SW480 (cell line): ENCODE data around the gene OR2AG1.
A peak's percentile ranks its signal among the peaks of the same experiment; 100 is the strongest.
"Not testable (repeated sequence)": the region's sequence is repeated elsewhere in the genome, so short reads cannot be mapped to it uniquely, and the experiment has no call there.

ENCODE experiments used
- DNase-seq: peaks from one replicate; pipeline ENCODE4 v3.0.0-alpha.2; 2016; ENCODE audit warnings: low spot score

The OR2AG1 gene

DNA sequence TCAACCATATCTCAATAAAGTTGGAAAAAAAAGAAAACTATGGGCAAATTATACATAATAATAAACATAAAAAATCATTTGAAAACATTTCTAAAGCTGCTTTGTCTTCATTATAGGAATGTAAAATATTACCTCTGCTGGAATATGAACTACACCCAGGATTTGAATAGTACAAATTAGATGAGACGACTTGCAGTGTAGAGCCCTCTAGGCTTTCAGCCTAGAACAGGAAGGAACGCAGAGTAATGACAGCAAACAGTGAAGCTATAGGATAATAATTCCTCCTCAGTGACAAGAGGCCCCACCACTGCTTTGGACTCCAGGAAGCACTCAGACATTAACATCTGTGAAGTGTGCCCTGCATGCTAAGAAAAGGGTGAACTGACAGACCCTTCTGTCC, 7.7 kb downstream of the OR2AG1 start:
- no peak for DNase-seq

DNA sequence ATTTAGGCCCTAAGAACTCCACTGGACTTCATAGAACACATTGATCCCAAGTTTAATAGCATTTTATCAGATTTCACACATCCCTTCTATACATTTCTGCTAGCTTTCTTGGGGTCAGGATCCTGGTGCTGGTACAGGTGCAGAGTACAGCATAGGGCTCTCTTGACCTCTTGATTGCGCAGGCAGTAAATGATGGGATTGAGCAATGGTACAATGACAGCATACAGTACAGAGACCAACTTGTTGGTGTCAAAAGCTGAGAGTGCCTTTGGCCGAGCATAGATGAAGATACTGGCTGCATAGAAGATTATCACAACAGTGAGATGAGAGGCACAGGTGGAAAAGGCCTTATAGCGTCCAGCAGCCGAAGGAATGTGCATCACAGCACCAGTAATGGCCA, 11.8 kb downstream of the OR2AG1 start:
- DNase-seq: no peak

DNA sequence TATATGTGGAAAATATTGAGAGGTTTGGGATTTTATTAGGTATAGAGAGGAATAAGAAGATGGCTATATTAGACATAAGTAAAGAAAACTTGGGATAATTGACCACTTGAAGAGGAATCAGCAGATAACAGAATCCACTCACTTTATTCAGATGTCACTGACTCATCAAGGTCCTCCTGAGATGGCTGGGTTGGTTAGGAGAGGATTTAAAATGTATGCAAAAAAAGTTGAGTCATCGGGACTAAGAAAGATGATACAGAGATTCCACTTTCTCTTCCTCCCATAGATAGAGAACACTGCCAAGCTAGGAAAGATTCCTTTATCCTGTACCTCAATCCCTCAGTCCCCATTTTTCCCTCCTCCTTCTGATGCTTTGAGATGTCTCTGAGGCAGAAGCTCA, 16.6 kb downstream of the OR2AG1 start, which contains the start of gene OR6A2:
Gene OR6A2, minus strand, starts transcription at position 288 of the 400 bp plus-strand sequence. CDS start 3,981 bp downstream, outside the sequence.
- DNase-seq: no peak

DNA sequence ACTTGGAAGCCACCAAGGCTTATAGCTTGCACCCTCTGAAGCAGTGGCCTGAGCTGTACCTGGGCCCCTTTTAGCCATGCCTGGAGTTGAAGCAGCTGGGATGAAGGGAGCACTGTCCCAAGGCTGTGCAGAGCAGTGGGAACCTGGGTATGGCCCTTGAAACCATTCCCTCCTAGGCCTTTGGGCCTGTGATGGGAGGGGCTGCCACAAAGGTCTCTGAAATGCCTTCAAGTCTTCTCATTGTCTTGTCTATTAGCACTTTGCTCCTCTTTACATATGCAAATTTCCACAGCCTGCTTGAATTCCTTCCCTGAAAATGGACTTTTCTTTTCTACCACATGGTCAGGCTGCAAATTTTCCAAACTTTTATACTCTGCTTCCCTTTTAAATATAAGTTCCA, 18.3 kb downstream of the OR2AG1 start:
- not testable (repeated sequence) for DNase-seq

DNA sequence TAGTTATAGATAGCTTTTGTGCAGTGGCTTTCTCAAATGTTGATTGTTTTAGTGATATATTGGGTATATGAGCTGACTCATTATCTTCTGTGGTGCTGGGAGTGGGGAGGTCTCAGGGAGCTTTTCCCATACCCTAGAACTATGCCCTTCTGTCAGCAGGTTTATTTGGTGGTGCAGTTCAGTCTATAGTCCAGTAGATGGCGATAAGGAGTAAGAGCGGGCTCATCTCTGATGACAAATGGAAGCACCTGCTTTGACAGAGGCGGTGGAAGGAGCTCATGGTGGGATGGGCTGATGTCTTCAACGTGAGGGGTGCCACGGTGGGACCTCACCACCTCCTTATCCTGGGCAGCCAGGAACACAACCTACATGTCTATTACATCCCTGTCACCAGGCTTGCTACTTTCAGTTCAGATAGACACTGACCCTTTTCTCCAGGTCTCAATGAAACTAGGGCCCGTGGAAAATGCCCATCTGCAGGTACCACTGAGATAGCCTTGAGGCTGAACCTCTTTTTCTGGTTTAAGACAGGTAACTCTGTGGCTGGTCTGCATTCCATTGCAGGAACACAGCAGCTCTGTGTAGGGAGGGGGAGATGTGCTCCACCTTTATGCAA, 29.7 kb downstream of the OR2AG1 start:
- DNase-seq: peak; percentile 62

DNA sequence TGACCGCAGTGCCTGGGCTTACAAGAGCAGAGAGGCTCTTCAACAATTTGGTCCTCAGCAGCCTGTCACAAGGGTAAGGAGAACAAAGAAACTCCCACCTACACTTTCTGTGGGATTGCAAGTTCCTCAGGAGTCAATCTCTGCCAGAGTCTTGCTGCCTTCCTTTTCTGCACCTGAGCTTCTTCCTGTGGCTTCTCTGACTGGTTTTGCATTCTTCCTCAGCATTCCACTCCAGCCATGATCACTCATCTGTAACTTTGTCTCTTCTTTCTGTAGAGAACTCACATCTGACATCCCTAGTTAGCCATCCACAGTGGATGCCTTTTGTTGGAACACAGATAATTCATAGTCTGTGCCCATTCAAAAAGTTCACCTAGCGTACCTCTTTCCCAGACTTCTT, 30.8 kb downstream of the OR2AG1 start:
- no peak for DNase-seq

DNA sequence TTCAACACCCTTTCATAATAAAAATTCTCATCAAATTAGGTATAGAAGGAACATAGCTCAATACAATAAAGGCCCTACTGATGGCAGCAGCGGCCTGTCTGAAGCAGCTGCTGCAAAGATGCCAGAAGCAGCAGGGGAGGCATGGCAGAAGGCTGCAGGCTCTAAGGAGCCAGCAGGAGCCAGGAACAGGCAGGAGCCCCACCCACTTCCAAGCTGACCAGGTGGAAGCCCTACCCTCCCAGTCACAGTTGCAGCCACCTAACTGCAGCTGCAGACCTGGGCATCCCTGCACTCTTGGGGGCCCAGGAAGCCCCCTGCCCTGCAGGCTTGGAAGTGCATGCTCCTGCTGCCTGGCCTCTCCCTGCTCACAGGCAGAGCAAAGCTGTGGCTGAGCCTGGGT, 34.9 kb downstream of the OR2AG1 start:
- no peak for DNase-seq

DNA sequence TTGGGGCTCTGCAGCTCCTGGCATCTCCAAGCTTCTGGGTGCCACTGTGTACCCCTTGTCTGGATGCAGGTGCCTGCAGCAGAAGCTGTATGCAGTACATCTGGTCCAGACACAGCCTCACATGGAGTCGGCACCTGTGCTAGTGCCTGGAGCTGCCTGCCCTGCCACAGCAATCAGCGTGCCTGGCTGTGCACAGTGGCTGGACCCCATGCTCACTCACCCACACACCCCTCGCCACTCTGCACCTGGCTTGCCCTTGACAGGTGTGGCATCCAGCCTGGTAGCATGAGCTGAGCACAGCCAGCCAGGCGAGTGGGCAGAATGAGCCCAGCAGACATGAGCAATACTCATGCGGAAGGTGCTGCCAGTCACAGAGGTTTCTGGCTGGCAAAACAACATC, 36.1 kb downstream of the OR2AG1 start:
- no peak for DNase-seq

DNA sequence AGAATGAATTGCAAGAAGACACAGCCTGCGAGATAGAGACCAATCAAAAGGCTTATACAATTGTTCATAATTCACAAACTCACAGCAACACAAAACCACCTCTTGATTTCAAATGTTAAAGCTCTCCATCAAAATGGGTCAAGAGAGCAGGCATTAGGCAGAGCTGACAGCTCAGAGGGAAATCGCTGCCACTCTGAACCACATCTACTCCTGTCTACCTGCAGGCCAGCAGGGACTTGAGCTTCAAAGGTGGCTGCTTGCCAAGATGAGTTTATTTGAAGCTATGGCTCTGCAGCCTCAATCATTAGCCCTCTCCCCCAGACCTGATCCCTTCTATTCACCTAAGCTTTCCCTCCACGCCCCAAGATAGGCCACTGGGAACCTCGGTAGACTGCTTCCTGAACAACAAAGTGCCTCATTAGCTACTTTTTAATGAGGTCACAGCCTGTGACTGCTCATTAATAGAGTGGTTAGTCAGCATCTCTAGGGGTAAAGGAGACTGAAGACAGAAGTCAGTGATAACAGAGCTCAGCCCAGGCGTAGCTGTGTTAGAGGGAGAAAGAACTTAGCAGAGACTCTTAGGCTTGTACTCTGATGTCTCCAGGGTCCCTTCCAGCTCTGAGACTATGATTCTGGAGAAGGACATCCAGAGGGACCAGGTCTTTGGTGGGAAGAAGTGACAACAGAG, 41.5 kb downstream of the OR2AG1 start:
- DNase-seq: no peak

DNA sequence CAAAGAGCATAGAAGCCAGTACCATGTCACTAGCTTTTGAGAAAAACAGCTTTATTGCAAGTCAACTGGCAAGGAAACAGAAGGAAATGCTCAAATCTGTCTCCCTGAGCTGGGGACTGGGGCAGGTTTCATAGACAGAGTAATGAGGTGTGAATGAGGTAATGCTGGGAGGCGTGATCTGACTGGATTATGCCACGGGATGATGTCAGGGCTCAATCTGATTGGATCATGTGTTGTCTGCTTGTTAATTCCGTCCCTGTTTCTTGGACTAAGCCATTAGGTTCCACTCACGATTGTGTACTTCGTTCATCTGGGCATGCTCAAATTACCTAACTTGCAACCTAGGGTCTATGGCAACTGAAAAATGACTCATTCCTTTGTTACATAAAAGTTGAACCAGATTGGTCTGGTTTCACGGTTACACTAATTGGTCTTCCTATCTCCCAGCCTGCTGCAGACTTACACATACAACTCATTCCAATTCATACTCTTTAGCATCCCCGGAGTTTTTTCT, 42.5 kb downstream of the OR2AG1 start:
- peak; percentile 23 for DNase-seq

DNA sequence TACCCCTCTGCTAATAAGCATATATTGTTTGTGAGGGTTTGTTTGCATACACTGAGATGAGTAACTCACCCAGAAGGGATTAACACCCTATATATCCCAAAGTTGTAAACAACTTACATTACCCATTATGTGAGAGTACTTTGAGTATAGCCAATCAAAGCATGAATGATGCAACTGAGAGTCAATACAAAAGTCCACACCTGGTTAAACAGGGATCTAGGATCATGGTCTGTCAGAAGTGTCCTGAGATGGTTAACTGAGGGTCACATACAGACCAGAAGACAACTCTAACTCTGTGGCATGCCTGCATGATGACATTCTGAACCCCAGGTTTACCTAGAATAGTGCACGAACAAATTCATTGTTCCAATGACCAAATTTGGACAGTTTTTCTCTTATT, 45.3 kb downstream of the OR2AG1 start:
- peak; percentile 45 for DNase-seq

DNA sequence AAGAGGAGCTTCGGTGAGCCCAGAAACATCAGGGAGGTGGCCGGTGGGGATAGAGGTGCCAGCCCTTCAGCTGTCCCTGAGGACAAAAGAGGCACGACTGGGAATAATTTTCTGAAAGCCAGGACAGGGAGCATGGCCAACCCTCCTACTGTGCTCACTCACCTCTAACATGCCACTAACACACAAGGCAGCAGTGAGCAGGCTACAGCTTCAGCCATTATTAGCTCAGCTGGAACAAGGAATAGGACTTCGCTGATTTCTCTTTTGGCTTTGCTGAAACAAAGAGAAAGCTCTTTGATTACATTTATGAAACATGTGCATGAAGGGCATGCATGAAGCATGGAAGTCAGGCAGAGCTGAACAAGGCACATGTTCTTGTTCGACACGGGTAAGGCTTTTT, 50.5 kb downstream of the OR2AG1 start:
- DNase-seq: no peak

DNA sequence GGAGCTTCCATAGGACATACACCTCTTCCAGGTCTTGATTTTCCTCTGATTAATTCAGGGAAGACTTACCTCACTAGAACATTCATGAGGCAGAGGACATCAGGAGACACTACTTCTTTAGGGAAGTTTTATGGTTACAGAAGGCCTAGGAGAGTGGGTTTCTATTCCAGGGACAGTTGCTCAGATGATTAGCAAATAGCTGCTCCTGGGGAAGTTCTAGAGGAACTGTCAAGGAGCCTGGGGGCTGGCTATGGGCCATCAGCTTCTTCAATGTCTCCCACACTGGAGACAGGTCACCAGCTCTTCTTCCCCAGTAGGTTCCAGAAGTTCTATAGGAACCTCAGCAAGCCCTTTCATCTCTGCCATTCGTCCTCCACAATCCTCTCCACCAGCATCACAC, 51.2 kb downstream of the OR2AG1 start:
- no peak for DNase-seq
